HG03442 (cell line): ENCODE measurements around the gene BAIAP2.

Experiments
- ATAC-seq: cut with Tn5 transposase; IDR thresholded peaks from one replicate; pipeline ENCODE4 v1.9.1; 2021; ENCODE audit warnings: mild to moderate bottlenecking, moderate library complexity; ENCODE audit not compliant: unreplicated experiment

Gene BAIAP2

GRCh38 chr17:81120695-81121621, 86.0 kb downstream of the BAIAP2 start:
- no peak for ATAC-seq

DNA sequence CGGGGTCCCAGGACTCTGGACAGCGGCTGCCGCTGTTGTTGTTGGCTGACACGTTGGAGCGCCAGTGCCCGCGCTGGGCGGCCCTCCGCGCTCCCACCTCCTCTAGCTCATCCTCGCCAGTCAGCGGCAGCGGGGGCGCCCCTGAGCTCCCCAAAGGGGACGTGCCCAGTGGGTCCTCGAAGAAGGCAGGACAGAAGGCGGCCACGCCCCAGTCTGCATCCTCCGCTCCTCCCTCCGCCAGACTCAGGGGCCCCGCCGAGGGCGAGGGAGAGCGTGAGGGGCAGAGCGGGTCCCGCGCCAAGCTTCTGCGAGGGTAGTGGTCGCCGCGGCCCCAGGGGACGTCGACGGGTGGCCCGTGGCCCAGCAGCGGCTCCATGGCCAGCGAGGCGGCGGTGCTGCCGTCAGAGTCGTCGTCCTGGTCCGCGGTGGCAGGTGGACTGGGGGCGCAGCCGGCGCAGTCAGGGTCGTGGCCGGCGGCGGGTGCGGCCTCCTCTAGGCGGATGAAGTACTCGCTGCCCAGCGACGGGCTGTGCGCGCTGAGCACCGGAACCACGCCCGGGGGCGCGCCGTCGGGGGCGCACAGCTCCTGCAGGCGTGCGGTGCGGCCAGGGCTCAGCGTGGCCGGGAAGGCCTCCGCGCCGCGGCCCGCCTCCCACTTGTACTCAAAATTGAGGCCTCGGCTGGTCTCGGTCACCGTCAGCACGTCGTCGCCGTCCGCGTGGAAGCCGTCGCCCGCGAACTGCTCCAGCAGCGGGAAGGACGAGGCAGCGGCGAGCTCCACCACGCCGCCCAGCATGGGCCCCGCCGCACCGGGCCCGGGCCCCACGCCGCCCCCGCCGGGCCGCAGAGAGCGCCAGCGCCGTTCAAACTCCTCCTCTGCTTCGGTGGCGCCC, 87.1 kb downstream of the BAIAP2 start:
- no peak for ATAC-seq

DNA sequence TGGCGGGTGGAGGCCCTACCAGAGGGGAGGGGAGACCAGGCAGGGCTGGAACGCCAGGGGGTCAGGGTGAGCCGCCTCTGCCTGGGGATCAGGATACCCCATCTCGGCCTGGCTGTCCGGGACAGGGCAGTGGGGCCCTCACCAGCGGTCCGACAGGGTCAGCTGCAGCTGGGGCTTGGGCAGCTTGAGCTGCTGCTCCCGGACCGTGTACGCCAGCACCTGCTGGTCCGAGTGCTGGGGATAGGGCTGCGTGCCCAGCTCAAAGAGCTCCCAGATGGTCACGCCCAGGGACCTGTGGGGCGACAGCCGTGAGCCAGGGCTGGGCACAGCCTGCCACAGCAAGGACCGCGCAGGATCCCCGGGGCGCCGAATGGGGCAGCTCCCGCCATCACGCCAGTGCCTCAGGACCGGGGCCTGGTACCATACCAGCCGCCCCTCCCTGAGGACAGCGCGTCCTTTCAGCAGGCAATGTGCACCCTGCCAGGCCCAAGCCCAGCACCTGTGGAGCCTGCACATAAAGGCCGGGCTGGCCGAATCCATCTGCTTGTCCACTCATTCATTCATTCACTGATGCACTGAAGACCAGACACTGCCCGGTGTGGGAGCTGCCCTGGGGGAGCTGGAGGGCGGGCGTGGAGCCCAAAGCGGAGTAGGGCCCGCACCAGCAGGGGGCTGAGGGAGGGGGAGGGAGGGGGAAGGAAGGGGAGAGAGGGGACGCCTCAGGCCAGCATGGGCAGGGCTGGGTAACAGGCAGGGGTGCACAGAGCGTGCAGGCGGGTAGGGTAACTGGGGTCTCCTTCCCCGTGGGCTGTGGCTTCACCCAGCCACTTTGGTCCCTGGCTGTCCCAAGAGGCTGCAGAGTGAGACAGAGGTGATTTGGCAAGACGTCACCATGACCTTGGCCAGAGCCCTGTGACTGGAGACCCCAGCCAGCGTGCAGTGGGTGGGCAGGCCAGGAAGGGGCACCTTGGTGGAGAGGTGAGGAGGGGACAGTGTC, 88.4 kb downstream of the BAIAP2 start:
- ATAC-seq: no peak

DNA sequence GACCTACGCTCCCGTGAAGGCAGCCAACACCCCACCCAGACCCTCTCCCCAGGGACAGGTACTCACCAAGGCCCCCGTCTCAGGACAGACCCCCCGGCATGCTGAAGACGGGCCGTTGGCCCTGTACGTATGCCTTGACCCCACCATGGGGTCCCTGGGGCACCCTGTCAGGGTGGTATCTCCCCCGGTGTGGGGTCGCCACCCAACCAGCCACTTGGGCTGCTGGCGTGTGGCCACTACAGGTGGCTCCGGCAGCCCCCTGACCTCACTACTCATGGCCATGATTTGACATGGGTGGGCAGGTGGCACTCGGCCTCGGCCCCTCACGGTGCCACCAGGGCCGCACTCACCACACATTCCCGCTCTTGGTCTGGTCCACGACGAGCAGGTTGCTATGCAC, 89.4 kb downstream of the BAIAP2 start:
- no peak for ATAC-seq

GRCh38 chr17:81125573-81126081, 90.7 kb downstream of the BAIAP2 start:
- no peak for ATAC-seq

DNA sequence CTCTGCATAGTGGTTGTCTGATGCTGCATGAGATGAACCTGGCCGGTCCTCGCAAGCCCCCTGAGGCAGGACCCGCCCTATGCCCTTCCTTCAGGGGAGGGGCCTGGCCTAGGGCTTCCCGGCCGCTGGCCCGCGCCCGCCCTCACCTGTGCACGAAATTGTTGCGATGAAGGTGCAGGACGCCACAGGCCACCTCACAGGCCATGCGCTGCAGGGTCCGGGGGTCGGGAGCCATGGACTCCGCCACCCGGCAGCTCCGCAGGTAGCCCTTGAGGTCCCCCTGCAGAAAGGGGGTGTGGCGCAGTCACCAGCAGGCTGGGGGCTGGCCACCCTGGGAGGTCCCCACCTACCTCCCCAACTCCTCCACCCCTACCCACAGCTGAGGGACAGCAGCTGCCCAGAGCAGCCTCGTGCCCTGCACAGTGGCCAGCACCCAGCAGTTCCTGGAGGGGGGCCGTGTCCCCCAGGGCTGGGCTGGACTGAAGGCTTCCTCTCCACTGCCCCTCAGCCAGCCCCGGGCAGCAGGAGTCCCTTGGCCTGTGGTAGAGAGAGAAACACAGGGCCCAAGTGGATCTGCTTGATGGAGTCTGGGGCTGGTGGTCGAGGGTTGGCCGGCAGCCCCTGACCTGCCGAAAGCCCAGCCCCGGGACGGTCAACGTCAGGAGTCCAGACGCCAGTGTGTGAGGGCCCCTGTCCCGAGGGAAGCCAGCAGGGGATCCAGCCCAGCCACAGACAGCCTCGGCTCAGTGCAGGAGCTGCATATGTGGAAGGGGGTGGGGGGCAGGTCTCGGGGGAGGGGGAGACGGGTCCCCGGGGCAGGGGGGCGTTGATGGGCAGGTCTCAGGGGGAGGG, 91.6 kb downstream of the BAIAP2 start:
- no peak for ATAC-seq

DNA sequence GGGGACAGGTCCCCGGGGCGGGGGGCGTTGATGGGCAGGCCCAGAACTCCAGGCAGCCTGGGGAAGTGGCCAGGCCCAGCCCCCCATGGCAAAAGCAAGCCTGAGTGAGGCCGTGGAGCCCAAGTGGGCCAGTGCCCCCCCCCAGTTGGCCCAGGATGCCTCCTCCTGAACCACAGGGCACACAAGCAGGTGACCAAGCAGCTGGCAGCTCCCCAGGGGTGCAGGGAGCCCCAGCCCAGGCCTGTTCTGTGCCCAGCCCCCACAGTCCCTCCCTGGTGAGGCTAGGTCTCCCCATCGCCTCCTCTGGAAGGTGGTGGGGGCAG, 92.1 kb downstream of the BAIAP2 start:
- no peak for ATAC-seq

DNA sequence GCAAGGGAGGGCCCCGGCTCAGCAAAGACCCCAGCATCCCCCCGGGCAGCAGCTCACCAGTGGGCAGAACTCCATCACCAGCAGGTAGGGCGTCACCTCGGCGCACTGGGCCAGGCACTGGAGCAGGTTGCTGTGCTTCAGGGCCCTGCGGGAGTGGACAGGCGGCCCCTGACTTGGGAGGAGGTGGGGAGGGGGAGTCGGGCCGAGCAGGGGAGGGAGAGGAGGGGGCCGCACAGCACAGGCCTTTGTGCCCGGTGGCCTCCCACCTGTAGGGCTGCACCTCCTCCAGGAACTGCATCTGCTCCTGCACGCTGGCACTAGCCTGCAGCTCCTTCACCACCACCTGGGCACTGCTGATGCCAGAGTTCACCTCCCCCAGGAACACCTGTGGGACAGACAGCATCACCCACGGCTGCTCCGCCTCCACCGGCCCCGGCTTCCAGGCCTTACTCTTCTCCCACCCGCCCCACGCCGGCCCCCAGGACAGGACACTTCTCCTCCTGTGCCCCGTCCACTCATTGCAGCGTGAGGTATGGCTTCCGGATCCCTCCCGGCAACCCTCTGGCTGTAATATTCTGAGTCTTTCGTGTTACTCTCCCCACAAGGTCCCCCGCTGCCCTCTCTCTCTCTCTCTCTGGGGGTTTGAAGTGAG, 92.7 kb downstream of the BAIAP2 start:
- no peak for ATAC-seq

- no peak for ATAC-seq
Measured at GRCh38 chr17:81128338-81128737, 93.4 kb downstream of the BAIAP2 start.

DNA sequence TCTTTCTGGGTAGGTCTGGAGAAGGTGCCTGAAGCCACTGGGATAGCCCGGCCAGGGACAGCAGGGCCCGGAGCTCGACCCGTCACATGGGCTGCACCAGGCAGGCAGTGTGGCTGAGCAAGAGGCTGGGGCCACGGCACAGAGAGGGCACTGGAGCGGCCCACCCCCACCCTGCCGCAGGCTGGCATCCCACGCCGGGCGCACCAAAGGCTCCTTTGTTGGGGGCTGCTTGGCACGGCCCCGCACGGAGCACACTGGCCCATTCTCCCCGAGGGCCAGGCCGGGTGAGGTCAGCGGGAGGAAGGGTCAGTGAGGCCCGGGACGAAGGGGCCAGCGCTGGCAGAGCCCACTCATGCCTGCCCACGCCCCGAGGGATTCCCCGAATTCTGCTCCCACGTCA, 93.8 kb downstream of the BAIAP2 start:
- ATAC-seq: no peak

- ATAC-seq: no peak
Measured at GRCh38 chr17:81129289-81129688, 94.3 kb downstream of the BAIAP2 start.

DNA sequence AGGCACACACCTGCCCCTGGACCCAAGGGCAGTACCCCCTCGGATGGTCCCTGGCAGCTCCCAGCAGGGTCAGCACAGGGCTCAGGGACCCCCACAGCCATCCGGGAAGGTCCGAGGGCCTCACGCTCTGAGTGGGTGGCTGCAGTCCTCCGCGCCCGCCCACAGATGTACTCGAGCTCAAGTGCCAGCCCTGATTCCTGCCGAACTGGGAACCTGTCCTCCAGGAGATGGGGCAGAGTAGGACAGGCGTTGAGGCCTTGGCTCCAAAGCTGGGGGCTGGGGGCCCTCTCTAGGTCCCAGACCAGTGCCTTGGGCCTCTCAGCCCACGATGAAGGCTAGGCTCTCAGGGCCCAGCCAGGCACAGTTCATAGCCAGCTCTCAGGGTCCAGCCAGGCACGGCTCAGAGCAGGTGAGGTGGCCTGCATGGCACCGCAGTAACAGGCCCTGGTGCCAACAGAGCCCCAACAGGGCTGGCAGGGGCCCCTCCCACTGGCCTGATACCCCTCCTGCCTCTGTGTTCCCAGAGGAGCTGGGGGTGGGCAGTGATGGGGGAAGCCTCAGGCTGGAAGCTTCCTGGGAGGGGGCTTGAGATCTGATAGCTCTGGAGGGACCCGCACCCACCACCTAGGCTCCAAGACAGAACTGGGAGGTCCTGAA, 94.9 kb downstream of the BAIAP2 start:
- no peak for ATAC-seq

DNA sequence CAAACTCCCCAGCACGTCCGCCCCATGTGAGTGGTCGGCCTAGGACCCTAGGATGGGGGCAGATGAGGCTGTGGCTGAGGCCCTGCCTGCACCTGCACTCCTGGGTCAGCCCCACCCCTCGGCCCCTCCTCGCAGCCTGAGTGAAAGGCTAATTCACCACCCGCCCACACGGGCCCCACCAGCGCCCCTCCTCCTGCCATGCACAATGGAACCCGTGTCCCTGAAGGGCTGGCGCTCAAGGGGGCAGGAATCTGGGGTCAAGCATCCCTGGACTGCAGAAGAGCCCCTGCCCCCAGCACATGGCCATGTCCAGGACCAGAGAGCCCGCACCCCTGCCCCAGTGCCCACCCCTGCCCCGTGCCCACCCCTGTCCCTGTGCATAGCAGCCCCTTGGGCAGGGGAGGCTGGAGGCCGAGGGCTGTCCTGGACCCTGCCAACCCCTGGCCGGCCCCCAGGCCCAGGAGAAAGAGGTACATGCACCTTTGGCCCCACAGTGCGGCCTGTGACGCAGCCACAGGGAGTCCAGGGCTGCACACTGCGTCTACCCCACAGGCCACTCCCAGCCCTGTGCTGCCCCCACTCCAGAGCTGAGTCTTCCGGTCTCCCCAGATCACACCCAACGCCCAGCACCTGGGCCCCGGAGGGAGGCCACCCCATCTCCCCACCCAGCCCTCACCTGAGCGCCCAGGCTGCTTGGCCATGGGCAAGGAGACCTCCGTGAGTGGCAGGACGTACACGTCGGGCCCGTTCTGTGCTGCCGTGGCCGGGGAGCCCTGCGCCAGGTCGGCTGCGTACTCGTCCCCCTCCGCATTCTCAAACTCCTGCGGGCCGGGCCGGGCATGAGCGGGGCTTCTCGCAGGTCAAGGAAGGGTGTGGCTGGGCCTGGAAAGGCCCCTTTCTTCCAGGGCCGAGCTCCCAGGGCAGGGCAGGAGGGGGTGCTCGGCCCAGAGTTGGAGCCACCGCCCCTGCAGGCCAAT, 95.7 kb downstream of the BAIAP2 start:
- no peak for ATAC-seq

DNA sequence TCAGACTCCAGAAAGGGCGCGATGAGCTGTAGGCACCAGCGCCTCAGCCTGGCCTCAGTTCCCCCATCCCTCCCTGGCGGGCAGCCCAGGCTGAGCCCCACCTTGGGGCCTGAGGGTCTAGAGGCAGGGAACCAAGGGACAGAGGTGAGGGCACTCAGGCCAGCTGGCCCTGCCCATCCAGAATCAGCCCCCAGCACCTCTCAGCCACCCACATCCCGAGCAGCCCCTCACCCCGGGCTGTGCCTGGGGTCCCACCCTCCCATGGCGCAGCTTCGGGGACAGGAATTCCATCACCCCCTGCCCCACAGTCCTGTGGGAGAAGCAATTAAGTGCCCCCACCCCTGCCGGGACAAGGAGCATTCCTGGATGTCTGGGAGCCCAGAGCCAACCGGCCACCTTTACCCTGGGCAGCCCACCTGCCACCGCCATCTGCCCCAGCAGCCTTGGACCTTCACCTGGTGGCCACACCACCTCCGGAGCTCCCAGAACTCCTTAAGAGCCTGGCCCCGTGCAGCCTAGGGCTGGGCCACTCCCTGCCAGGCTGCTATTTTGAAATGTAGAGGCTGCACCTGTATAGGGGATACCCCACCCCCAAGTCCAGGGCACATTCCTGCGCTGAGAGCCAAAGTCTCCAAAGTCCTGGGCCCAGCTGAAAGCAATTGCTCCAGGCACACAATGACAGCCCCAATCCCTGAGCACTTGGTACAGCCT, 96.7 kb downstream of the BAIAP2 start:
- no peak for ATAC-seq

- ATAC-seq: no peak
Measured at GRCh38 chr17:81132197-81132540, 97.2 kb downstream of the BAIAP2 start.

DNA sequence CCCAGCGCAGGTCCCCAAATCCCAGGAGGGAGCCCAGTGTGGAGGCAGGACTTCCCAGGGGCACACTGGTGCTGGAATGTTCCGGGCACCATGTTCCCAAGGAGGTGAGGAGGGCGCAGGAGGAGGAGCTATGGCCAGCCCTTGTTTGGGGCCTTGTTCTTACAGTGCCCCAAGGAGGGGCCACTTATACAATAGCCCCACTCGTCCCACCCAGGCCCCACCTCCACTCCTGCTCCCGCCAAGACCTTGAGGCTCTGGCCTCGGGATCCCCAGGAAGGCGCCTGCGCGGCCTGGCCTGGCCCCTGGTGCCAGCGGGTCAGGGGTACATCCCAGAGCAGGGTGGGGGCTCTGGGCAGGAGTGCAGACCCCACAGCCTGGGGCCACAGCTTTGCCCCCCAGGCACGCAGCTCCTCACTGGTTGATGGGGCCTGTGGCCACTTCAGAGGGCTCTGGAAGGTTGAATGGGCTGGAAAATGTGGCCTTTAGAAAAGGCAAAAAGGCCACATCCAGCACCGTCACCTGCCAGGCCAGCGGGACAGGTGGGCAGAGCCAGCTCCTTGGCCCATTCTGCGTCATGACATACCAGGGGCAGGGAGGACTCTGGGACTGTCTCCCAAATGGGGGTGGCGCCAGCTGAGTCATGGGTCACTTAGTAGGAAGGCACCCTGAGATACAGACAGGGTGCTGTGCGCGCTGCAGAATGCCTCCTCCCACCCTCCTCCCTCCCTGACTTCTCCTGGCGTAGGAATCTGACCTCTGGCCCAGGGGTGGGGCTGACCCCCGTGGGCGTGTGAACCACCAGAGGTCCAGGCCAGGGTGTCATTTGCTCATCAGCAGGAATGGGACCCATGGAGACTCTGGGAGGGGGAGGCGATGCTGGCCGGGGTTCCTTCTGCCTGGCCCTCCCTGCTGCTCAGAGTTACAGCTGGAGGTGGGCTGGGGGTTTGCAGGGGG, 98.1 kb downstream of the BAIAP2 start:
- no peak for ATAC-seq
